DMS 273 (cell line): ENCODE measurements around the gene MYO7B.

Experiments
- DNase-seq: peaks from one replicate; lab custom pipeline; 2025; ENCODE audit not compliant: unreplicated experiment; lab: John Stamatoyannopoulos, UW

The MYO7B gene

GRCh38 chr2:127647242-127648190 is 112.0 kb downstream of the MYO7B start:
- DNase-seq = no peak

GRCh38 chr2:127648321-127648720 is 112.8 kb downstream of the MYO7B start:
- DNase-seq = no peak

GRCh38 chr2:127649100-127649611 is 113.7 kb downstream of the MYO7B start:
- peak; percentile 51 for DNase-seq

- DNase-seq = peak; percentile 95
Measured at GRCh38 chr2:127649684-127650040, 114.2 kb downstream of the MYO7B start.

GRCh38 chr2:127650041-127650784 is 114.7 kb downstream of the MYO7B start:
- no peak for DNase-seq

GRCh38 chr2:127650785-127651380 is 115.4 kb downstream of the MYO7B start:
- no peak for DNase-seq

GRCh38 chr2:127651381-127651809 is 115.9 kb downstream of the MYO7B start:
- DNase-seq = no peak

- DNase-seq = peak; percentile 13
Measured at GRCh38 chr2:127651971-127652550, 116.6 kb downstream of the MYO7B start.

- DNase-seq = no peak
Measured at GRCh38 chr2:127652786-127653357, 117.4 kb downstream of the MYO7B start.

- DNase-seq = no peak
Measured at GRCh38 chr2:127653421-127654083, 118.1 kb downstream of the MYO7B start.

- no peak for DNase-seq
Measured at GRCh38 chr2:127654084-127654837, 118.8 kb downstream of the MYO7B start.

GRCh38 chr2:127654838-127655175 is 119.3 kb downstream of the MYO7B start:
- DNase-seq = no peak

- DNase-seq = no peak
Measured at GRCh38 chr2:127655209-127656073, 120.0 kb downstream of the MYO7B start.

GRCh38 chr2:127656569-127657231 is 121.2 kb downstream of the MYO7B start:
- DNase-seq = no peak

GRCh38 chr2:127657232-127657595 is 121.7 kb downstream of the MYO7B start:
- DNase-seq = no peak

- no peak for DNase-seq
Measured at GRCh38 chr2:127658146-127658545, 122.7 kb downstream of the MYO7B start.

GRCh38 chr2:127658641-127659407 is 123.3 kb downstream of the MYO7B start:
- DNase-seq = no peak
